Pancreas (tissue), 10 donors: ENCODE measurements around the gene PRKAG3. TPM values are rescaled to one million over a fixed set of nuclear protein-coding genes. Genes with fewer than 3 reads are reported as not detected.

Source experiments
- ATAC-seq, 4 donors: fragments of 200-7000 bp; cut with Tn5 transposase; one replicate each; pipeline versions ENCODE4 v1.8.0 to v1.9.1; 2020; ENCODE audit warnings: mild to moderate bottlenecking in 4 of 4, moderate library complexity in 4 of 4
- DNase-seq, 6 donors: peaks; one replicate each; pipeline ENCODE4 v3.0.0-alpha.2; 2020
- FAIRE-seq: peaks from 2 replicates; lab custom pipeline; 2012; peaks lifted over from hg19 to GRCh38; lab: Jason Lieb, UNC
- H3K27ac ChIP-seq, 4 donors: fragments of 200-600 bp; sonication (generic); 1 replicate in 3 of 4; 2 replicates in 1 of 4; pipeline versions ENCODE4 v1.5.0 to v1.8.0; 2020
- H3K27me3 ChIP-seq, 4 donors: fragments of 200-600 bp; one replicate each; pipeline ENCODE4 v1.8.0; 2021
- H3K36me3 ChIP-seq, 3 donors: fragments of 200-600 bp; sonication (generic) in 1 of 3; one replicate each; pipeline versions ENCODE4 v1.5.0 to v1.8.0; 2020 to 2021
- H3K4me1 ChIP-seq, 3 donors: fragments of 200-600 bp; one replicate each; pipeline ENCODE4 v1.8.0; 2021
- H3K4me3 ChIP-seq, 4 donors: fragments of 200-600 bp; sonication (generic) in 2 of 4; one replicate each; pipeline versions ENCODE4 v1.5.0 to v1.8.0; 2020 to 2021
- H3K9me3 ChIP-seq, 4 donors: fragments of 200-600 bp; one replicate each; pipeline ENCODE4 v1.8.0; 2021
- CTCF ChIP-seq, 4 donors: fragments of 200-600 bp; sonication (generic) in 3 of 4; IDR thresholded peaks; one replicate each; pipeline versions ENCODE4 v1.5.0 to v1.8.0; 2021; ENCODE audit warnings: antibody characterized with exemption in 4 of 4
- WGBS, 2 donors: extraction: QIAGEN DNeasy Blood & Tissue Kit; methylation state at CpG; one replicate each; pipeline ENCODE4 v1.1.7; 2013; 5-methylcytosine and 5-hydroxymethylcytosine counted together
- intact Hi-C, 3 donors: fragments of 100-400 bp; cut with DNase I; formaldehyde crosslinking; loops; one replicate each; pipeline versions ENCODE4 v1.11.1 to v1.14.2; 2022
- polyA plus RNA-seq, 2 donors: library from polyadenylated mRNA; stranded (reverse); fragments of 200-250 nt; gene quantifications; one replicate each; pipeline ENCODE4 v1.2.3, GENCODE V29; 2013
- total RNA-seq, 6 donors: library from RNA; stranded (reverse); fragmentation: NEBNext Ultra II Directional in 4 of 6; extraction: Animal tissue kit (Norgen Biotek cat#: 25700) in 4 of 6; gene quantifications; one replicate each; pipeline versions ENCODE4 v1.2.1 to v1.2.4, GENCODE V29; 2021 to 2023
- donor health status: healthy with polysubstance abuse.
- donor health status: DM: no; HTN: no; CAD: no; lungs with moderate emphysema.
- donor health status: DM: no; HTN: no; CAD: no.
- donor health status: control.
- donor health status: control.
- donor health status: Bipolar disorder and iron deficiency.
- donor health status: DM: yes; HTN: yes; CAD: no.
- donor health status: DM: no; HTN: no; CAD: no.
- donor health status: DM: no; HTN: no; CAD: no.
- donor health status: DM: yes; HTN: yes; CAD: no.

PRKAG3 gene
- total and polyA plus RNA-seq, 8 donors = not detected

- FAIRE-seq (no peak), ATAC-seq (no peak), DNase-seq (no peak)
- TF ChIP-seq CTCF (IDR thresholded peaks at IDR 0.05) = no peak
- H3K27me3 ChIP-seq = no peaks in the 10 kb centered on the region
- intact Hi-C loops = no loop called here
- 88 to 94% methylated on average over 2 of the region's 2 CpGs for whole genome bisulfite sequencing, 2 donors
- H3K4me3 ChIP-seq = no peak overlapping the region
- peaks cover 0 to 3% (median 0%) of the 10 kb centered on the region in 3 donors for H3K36me3 ChIP-seq
- no peaks in the 10 kb centered on the region for H3K4me1 ChIP-seq
- no peak overlapping the region for H3K27ac ChIP-seq
- no peaks in the 10 kb centered on the region for H3K9me3 ChIP-seq
These were observed 15.0 kb downstream of the PRKAG3 start for GRCh38 chr2:218816561-218817011.

- Histone ChIP-seq H3K36me3 (peaks cover 0 to 3% (median 0%) of the 10 kb centered on the region in 3 donors), H3K27me3 (no peaks in the 10 kb centered on the region), H3K27ac (no peak overlapping the region), H3K4me3 (no peak overlapping the region), H3K4me1 (no peaks in the 10 kb centered on the region), H3K9me3 (no peaks in the 10 kb centered on the region)
- ATAC-seq (no peak), FAIRE-seq (no peak), DNase-seq (no peak)
- intact Hi-C loops = no loop called here
- no peak for TF ChIP-seq CTCF (IDR thresholded peaks at IDR 0.05)
- WGBS, 2 donors = 91 to 94% methylated on average over 4 of the region's 4 CpGs
These were observed 16.0 kb downstream of the PRKAG3 start for GRCh38 chr2:218815649-218816048.

GRCh38 chr2:218815244-218815637 lies 16.4 kb downstream of the PRKAG3 start:
- Histone ChIP-seq H3K27ac (no peak overlapping the region), H3K4me3 (no peak overlapping the region), H3K9me3 (no peaks in the 10 kb centered on the region), H3K36me3 (peaks cover 0 to 3% (median 0%) of the 10 kb centered on the region in 3 donors), H3K4me1 (no peaks in the 10 kb centered on the region), H3K27me3 (no peaks in the 10 kb centered on the region)
- FAIRE-seq = no peak
- intact Hi-C loops = no loop called here
- DNase-seq = no peak
- ATAC-seq = no peak
- TF ChIP-seq CTCF (IDR thresholded peaks at IDR 0.05) = no peak
- WGBS, 2 donors = 57 to 60% methylated on average over 5 of the region's 5 CpGs

GRCh38 chr2:218814540-218815243 lies 16.9 kb downstream of the PRKAG3 start:
- Histone ChIP-seq H3K36me3 (peaks cover 0 to 3% (median 0%) of the 10 kb centered on the region in 3 donors), H3K4me3 (no peak overlapping the region), H3K4me1 (no peaks in the 10 kb centered on the region), H3K9me3 (no peaks in the 10 kb centered on the region), H3K27me3 (no peaks in the 10 kb centered on the region), H3K27ac (no peak overlapping the region)
- 91 to 92% methylated on average over 13 of the region's 13 CpGs for WGBS, 2 donors
- no peak for ATAC-seq
- no peak for DNase-seq
- TF ChIP-seq CTCF (IDR thresholded peaks at IDR 0.05) = no peak
- FAIRE-seq = no peak
- intact Hi-C loops = no loop called here

GRCh38 chr2:218813771-218814460 lies 17.7 kb downstream of the PRKAG3 start:
- no peak overlapping the region for H3K27ac ChIP-seq
- WGBS, 2 donors = 80 to 86% methylated on average over 11 of the region's 11 CpGs
- FAIRE-seq (no peak), ATAC-seq (no peak), DNase-seq (no peak)
- no peaks in the 10 kb centered on the region for H3K9me3 ChIP-seq
- intact Hi-C loops = no loop called here
- no peak overlapping the region for H3K4me3 ChIP-seq
- H3K4me1 ChIP-seq = no peaks in the 10 kb centered on the region
- peaks cover 0 to 3% (median 0%) of the 10 kb centered on the region in 3 donors for H3K36me3 ChIP-seq
- no peak for TF ChIP-seq CTCF (IDR thresholded peaks at IDR 0.05)
- no peaks in the 10 kb centered on the region for H3K27me3 ChIP-seq
